Stimulated activated CD8-positive, alpha-beta memory T cell treated with anti-CD3 and anti-CD28 coated beads, Interleukin-4, amount 100 ng/mL, for 1 hour (primary cell): Measurements from ENCODE around the gene STAC3.
A peak's percentile ranks its signal among the peaks of the same experiment; 100 is the strongest.
"Not testable (repeated sequence)": the region's sequence is repeated elsewhere in the genome, so short reads cannot be mapped to it uniquely, and the experiment has no call there.

Experiments
- DNase-seq, 2 donors: peaks; one replicate each; pipeline ENCODE4 v3.0.0-alpha.2; 2020; ENCODE audit warnings: low read depth in 2 of 2, low spot score in 1 of 2

Gene STAC3

GRCh38 chr12:57250956-57251355, at the start of gene STAC3:
Gene STAC3, minus strand, starts transcription at chr12:57251187. Its CDS starts 1,551 bp downstream, at chr12:57249636.
- no peak for DNase-seq

- no peak for DNase-seq
These were observed 48.6 kb upstream of the STAC3 start for GRCh38 chr12:57299514-57300016.

GRCh38 chr12:57296291-57296690, 45.3 kb upstream of the STAC3 start:
- DNase-seq, result no peak

GRCh38 chr12:57282073-57282472, 31.1 kb upstream of the STAC3 start:
- DNase-seq, result not testable (repeated sequence)

- peak; percentile 25 to 39 for DNase-seq
These were observed 29.4 kb upstream of the STAC3 start for GRCh38 chr12:57280211-57281062.

GRCh38 chr12:57278465-57279381, 27.7 kb upstream of the STAC3 start:
- DNase-seq, result no peak

- no peak for DNase-seq
These were observed 26.1 kb upstream of the STAC3 start for GRCh38 chr12:57276935-57277563.

- not testable (repeated sequence) for DNase-seq
These were observed 25.2 kb upstream of the STAC3 start for GRCh38 chr12:57276233-57276632.

- no peak for DNase-seq
These were observed 22.5 kb upstream of the STAC3 start for GRCh38 chr12:57273516-57273915.

GRCh38 chr12:57272337-57273151, 21.6 kb upstream of the STAC3 start:
- DNase-seq, result no peak

GRCh38 chr12:57270966-57271470, 20.0 kb upstream of the STAC3 start:
- no peak for DNase-seq

GRCh38 chr12:57268264-57268663, 17.3 kb upstream of the STAC3 start:
- DNase-seq, result no peak

GRCh38 chr12:57266681-57267080, 15.7 kb upstream of the STAC3 start:
- no peak for DNase-seq

GRCh38 chr12:57263096-57263495, 12.1 kb upstream of the STAC3 start:
- DNase-seq, result no peak

GRCh38 chr12:57262126-57262822, 11.3 kb upstream of the STAC3 start:
- no peak for DNase-seq

GRCh38 chr12:57261428-57261865, 10.5 kb upstream of the STAC3 start:
- no peak for DNase-seq

GRCh38 chr12:57260366-57260765, 9.4 kb upstream of the STAC3 start:
- DNase-seq, result no peak

GRCh38 chr12:57258977-57259970, 8.3 kb upstream of the STAC3 start:
- no peak for DNase-seq
